Spleen (tissue), 7 donors: Measurements from ENCODE around the gene DUSP2.

Experiments
- POLR2A ChIP-seq, 3 donors: fragments of 450-650 bp; IDR thresholded peaks; one replicate each; pipeline ENCODE4 v1.5.1; 2017; ENCODE audit warnings: antibody characterized with exemption in 3 of 3, mild to moderate bottlenecking in 1 of 3
- TF ChIP-seq, protein P1 (sequence below), 11 experiments: fragments of 200-600 bp in 7 of 11; fragments of 450-650 bp in 4 of 11; sonication (generic) in 4 of 11; IDR thresholded peaks in 8 of 11; conservative IDR thresholded peaks in 3 of 11; 1 replicate in 7 of 11; 2 replicates in 4 of 11; pipeline versions ENCODE4 v1.4.0 to v1.8.0; 2016 to 2021; ENCODE audit warnings: antibody characterized with exemption in 11 of 11, inconsistent platforms in 4 of 11, mild to moderate bottlenecking in 1 of 11
- donor health status: DM: no; HTN: no; CAD: no; lungs with moderate emphysema.
- donor health status: DM: no; HTN: no; CAD: no.
- donor health status: DM: no; HTN: no; CAD: no.

GRCh38 chr2:96109361-96109680, 35.9 kb downstream of the DUSP2 start:
- TF ChIP-seq, protein P1, sequence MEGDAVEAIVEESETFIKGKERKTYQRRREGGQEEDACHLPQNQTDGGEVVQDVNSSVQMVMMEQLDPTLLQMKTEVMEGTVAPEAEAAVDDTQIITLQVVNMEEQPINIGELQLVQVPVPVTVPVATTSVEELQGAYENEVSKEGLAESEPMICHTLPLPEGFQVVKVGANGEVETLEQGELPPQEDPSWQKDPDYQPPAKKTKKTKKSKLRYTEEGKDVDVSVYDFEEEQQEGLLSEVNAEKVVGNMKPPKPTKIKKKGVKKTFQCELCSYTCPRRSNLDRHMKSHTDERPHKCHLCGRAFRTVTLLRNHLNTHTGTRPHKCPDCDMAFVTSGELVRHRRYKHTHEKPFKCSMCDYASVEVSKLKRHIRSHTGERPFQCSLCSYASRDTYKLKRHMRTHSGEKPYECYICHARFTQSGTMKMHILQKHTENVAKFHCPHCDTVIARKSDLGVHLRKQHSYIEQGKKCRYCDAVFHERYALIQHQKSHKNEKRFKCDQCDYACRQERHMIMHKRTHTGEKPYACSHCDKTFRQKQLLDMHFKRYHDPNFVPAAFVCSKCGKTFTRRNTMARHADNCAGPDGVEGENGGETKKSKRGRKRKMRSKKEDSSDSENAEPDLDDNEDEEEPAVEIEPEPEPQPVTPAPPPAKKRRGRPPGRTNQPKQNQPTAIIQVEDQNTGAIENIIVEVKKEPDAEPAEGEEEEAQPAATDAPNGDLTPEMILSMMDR (IDR thresholded peaks at IDR 0.05 in 8 of 11, conservative IDR thresholded peaks at IDR 0.05 in 3 of 11) = no peak
- no peak for TF ChIP-seq POLR2A (IDR thresholded peaks at IDR 0.05)
